HG03159 (cell line): ENCODE measurements around the gene LY6G5C.

Experiments
- ATAC-seq: cut with Tn5 transposase; IDR thresholded peaks from one replicate; pipeline ENCODE4 v1.9.1; 2021; ENCODE audit warnings: mild to moderate bottlenecking, moderate library complexity; ENCODE audit not compliant: unreplicated experiment

The LY6G5C gene

GRCh38 chr6:31663126-31663960 is 17.5 kb downstream of the LY6G5C start:
- ATAC-seq = no peak

GRCh38 chr6:31662124-31662723 is 18.6 kb downstream of the LY6G5C start:
- ATAC-seq = no peak

- no peak for ATAC-seq
These were observed 19.4 kb downstream of the LY6G5C start for GRCh38 chr6:31661262-31662123.

GRCh38 chr6:31660381-31661261 is 20.2 kb downstream of the LY6G5C start, which contains the start of gene C6orf47:
Gene C6orf47 (minus strand): TSS chr6:31660778. CDS start chr6:31659947, 831 bp downstream.
- peak; percentile 38 for ATAC-seq

GRCh38 chr6:31659649-31660380 is 21.1 kb downstream of the LY6G5C start:
- peak; percentile 2 for ATAC-seq

GRCh38 chr6:31658983-31659648 is 21.8 kb downstream of the LY6G5C start:
- no peak for ATAC-seq

GRCh38 chr6:31658158-31658688 is 22.6 kb downstream of the LY6G5C start:
- ATAC-seq = no peak

- ATAC-seq = no peak
These were observed 23.3 kb downstream of the LY6G5C start for GRCh38 chr6:31657406-31658157.

GRCh38 chr6:31655349-31656237 is 25.3 kb downstream of the LY6G5C start, which contains the start of gene APOM:
Gene APOM (plus strand): TSS chr6:31655894. CDS start chr6:31655967, 73 bp downstream.
- no peak for ATAC-seq

GRCh38 chr6:31654574-31655348 is 26.1 kb downstream of the LY6G5C start:
- no peak for ATAC-seq

- ATAC-seq = peak; percentile 62
These were observed 27.7 kb downstream of the LY6G5C start for GRCh38 chr6:31652925-31653724.

GRCh38 chr6:31651602-31652191 is 29.2 kb downstream of the LY6G5C start:
- peak; percentile 29 for ATAC-seq

GRCh38 chr6:31645325-31645724 is 35.5 kb downstream of the LY6G5C start:
- ATAC-seq = no peak

- ATAC-seq = no peak
These were observed 36.9 kb downstream of the LY6G5C start for GRCh38 chr6:31643818-31644454.
